Islet of Langerhans (tissue), 1 donor: Measurements from ENCODE around the gene VWA3A.
"Not testable (repeated sequence)": the region's sequence is repeated elsewhere in the genome, so short reads cannot be mapped to it uniquely, and the experiment has no call there.

Experiments used
- FAIRE-seq: peaks from one replicate; lab custom pipeline; 2011; peaks lifted over from hg19 to GRCh38; lab: Jason Lieb, UNC

VWA3A gene

DNA sequence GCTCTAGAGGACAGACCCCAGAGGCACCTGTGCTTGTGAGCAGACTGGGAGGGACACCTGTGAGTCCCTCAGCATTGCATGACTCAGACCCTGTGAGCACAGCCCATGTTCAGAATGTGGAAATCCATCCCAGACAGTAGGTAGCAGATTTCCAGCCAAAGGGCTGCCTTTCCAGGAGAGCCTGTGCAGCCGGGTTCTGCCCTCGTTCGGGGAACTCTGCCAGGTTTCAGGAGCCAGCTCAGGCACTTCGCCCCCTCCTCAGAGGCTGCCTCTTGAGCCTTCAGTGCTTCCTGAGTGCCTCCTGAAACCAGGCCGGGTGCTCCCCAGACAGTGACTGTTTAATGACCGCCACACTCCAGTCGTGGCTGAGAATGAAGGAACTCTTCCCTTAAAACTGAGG lies 46.7 kb downstream of the VWA3A start:
- FAIRE-seq: no peak

DNA sequence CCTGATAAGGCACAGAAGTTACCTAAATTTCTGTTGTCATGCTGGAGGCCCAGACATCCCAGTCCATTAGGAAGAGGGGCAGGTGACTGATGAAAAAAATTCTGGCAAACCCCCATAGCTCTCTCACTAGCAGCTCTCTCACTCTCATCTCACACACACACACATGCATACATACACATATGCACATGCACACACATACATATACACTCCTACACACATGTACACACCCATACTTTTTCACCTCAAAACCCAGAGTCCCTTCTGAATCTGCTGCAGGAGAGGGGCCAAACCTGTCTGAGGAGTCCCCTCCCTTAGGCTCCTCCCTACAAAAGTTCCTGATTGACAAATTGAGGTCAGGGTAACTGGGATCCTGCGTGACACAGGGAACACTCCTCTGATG lies 47.4 kb downstream of the VWA3A start:
- FAIRE-seq: no peak

DNA sequence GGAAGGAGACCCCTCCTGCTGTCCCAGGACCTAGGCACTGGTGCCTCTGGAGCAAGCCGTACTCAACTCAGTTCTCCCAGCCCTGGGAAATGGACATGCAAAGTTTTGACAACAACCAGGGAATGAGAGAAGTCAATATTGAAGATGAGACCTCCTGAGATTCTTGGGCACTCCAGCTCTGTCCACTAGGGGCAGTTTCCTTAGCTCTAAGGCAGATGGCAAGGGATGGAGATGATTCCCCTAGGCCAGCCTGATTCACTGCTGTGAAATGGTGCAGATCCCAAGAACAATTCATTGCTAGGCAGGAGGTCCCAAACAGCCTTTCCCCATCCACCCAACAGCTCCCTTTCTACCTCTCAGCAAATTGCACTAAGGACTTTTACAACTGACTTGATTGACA lies 49.4 kb downstream of the VWA3A start:
- no peak for FAIRE-seq

DNA sequence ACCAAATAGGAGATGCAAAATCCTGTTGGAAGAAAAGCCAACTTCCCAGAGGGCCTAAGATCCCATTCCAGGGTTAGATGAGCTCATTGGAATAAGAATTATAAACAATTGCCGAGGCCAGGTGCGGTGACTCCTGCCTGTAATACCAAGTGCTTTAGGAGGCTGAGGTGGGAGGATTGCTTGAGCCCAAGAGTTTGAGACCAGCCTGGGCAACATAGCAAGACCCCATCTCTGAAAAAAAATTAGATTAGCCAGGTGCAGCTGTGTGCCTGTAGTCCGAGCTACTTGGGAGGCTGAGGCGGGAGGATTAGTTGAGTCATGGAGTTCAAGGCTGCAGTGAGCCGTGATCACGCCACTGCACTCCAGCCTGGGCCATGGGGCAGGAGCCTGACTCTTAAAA lies 52.2 kb downstream of the VWA3A start:
- FAIRE-seq: no peak

DNA sequence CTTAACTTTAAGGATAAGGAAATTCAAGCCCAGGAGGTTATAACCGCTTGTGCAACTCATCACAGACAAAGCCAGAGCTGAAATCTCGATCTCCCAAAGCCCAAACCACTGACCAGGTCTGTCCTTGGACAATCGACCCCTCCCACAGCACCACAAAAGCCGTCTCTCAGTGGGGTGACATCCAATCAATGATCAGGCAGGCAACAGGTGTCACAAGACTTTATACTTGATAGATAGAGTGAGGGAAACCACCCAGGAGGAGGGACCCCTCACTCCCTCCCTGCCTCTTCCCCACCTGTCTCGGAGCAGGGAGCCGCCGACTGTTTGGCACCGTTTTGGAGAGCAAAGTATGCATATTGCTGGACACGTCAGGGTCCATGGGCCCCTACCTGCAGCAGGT lies 55.5 kb downstream of the VWA3A start:
- FAIRE-seq: no peak

DNA sequence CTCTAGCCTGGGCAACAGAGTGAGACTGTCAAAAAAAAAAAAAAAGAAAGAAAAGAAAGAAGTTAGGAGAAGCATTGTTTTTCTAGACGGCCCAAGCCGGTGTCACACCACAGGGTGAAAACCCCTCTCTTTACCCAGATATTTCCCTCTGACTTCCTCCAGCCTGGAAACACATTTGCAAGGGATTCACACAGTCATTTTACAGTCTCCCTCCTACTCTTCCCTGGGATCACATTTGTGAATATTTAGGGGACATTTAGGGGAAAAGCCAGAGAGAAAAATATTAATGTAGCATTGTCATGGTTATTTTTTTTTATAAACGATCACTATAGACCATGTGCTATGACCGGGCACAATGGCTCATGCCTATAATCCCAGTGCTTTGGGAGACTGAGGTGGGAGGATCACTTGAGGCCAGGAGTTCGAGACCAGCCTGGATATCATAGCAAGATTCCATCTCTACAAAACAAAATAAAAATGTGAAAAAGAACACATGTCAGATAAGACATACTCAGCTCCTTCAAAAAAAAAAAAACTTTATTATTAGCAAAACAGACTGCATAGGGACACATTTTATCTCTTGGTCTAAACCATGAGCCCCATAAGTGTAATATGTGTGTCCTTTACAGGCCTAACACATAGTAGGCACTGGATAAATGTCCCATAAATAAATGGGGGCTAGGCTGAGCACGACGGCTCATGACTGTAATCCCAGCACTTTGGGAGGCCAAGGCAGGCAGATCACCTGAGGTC lies 59.1 kb downstream of the VWA3A start:
- FAIRE-seq: no peak

DNA sequence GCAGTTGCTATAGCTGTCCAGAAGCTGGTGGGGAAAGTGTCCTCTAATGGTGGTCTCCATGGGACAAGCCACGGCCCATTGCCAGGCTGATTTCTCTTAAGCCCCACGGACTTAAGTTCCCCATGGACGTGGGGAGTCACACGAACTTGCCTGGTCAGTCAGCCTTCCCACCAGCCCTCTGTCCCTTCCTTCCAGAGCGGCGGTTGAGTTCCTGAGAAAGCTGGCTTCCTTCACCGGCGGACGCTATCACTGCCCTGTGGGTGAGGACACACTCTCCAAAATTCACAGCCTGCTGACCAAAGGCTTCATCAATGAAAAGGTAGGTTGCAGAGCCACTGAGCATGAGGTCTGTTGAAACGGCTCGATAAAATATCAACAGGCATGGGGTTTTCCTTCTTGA lies 60.0 kb downstream of the VWA3A start:
- no peak for FAIRE-seq

DNA sequence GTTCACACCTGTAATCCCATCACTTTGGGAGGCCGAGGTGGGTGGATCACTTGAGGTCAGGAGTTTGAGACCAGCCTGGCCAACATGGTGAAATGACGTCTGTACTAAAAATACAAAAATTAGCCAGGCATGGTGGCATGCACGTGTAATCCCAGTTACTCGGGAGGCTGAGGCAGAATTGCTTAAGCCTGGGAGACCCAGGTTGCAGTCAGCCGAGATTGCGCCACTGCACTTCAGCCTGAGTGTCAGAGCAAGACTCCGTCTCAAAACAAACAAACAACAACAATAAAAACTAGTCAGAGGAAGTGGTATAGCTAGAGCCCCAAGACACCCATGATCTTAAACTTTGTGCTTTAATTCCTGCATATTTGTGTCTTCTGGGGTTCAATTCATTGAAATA lies 60.7 kb downstream of the VWA3A start:
- FAIRE-seq: not testable (repeated sequence)

DNA sequence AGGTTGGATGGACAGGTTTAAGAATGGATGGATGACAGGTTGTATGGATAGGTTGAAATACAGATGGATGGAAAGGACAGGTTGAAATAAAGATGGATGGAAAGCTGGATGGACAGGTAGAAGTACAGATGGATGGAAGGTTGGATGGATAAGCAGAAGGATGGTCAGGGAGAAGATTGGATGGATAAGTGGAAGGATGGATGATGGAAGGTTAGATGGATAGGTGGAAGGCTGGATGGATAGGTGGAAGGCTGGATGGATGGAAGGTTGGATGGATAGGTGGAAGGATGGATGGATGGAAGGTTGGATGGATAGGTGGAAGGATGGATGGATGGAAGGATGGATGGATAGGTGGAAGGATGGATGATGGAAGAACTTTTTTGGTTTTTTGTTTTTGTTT lies 69.1 kb downstream of the VWA3A start:
- no peak for FAIRE-seq

DNA sequence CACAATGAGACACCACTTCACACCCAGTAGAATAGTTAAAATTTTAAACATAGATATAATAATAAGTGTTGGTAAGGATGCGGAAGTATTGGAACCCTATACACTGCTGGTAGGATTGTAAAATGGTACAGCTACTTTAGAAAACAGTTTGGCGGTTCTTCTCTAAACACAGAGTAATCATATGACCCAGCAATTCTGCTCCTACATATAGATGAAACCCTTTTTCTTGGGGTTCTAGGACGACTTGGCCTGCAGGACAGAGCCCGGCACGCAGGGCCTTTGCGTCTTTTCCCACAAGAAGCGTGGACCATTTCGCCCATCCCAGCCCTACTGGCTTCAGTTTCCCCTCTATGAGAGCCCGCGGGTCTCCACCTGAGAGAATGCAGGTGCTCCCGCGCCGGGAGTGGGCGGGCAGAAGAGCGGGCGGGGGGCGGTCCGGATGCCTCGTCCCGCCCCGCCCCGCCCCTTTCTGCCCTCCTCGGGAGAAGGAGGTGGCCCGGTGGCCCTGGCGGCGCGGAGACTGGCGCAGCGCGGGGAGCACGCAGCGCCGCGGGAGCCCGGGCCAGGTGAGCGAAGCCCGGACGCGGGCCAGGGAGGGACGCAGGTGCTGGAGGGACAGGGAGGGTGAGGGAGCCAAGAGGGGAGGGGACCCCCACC lies 69.8 kb downstream of the VWA3A start, which contains the start of gene SDR42E2:
SDR42E2 (plus strand) TSS at position 508 of the 657 bp plus-strand sequence. CDS start 3,077 bp downstream, outside the sequence.
- FAIRE-seq: no peak

DNA sequence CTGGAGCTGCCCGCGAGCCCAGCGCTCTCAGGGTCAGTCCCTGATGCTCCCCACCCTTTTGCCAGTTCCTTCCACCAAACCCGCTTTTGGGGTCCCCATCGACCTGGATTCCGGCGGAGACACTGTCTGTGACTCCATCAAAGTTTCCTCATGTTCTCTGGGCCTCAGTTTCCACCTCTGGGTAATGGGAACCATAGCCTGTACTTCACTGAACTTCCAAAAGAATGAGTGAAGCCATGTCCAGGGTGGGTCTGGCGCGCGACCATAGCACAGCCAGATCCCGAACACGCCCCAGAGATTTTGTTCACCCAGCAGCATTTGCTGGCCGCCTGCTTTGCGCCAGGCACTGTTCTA lies 70.3 kb downstream of the VWA3A start:
- FAIRE-seq: no peak

DNA sequence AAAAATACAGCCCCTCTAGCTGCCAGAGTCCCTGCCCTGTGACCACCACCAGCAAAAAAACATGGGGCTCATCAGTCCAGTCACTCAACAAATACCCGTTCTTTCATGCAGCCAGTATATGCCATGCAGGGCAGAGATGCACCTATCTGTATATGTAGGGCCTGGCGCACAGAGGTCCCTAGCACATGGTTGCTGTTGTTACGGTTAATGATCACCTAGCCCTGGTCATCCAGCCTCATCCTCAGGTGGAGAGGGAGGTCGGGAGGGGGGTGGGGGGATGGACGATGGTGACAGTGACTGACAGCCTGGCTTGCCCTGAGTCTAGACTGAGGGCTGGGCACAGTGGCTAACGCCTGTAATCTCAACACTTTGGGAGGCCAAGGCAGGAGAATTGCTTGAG lies 71.5 kb downstream of the VWA3A start:
- no peak for FAIRE-seq

DNA sequence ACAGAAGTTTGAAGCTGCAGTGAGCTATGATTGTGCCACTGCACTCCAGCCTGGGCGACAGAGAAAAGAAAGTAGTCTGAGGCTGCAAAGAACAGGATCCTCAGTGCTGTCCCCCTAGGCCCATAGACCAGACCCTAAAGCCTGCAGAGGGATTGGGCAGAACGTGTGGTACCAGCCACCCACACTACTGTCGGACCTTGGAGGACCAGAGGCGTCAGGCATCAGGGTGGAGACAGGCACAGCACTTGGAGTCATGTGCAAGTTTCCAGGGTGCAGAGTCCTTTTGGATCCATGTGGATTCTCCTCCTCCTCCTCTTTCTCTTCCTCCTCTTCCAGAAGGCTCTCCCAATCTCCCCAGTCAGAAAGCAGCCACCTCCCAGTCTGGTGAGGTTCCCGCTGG lies 72.1 kb downstream of the VWA3A start:
- FAIRE-seq: no peak

DNA sequence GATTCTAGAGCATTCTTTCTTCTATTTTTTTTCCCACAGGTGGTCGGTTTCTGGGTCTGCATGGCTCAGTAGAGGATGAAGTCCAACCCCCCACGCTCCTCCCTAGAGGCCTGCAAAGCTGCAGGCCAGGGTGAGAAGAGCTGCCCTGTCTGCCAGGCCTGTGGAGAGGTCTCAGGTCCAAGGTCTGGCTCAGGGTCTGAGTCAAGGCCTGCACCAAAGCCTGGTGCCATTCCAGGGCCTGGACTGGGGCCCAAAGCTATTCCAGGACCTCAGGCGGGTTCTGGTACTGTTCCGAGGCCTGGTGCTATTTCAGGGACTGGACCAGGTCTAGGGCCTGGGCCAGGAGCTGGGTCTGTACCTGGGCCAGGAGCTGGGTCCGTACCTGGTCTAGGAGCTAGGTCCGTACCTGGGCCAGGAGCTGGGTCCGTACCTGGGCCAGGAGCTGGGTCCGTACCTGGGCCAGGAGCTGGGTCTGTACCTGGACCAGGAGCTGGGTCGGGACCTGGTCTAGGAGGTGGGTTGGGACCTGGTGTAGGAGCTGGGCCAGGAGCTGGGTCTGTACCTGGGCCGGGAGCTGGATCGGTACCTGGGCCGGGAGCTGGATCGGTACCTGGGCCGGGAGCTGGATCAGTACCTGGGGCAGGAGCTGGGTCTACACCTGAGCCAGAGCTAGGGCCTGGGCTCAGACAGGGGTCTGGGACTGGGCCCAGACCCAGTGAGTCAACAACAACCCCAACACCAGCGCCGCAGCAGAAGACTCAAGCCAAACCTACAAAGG lies 73.4 kb downstream of the VWA3A start:
- no peak for FAIRE-seq

DNA sequence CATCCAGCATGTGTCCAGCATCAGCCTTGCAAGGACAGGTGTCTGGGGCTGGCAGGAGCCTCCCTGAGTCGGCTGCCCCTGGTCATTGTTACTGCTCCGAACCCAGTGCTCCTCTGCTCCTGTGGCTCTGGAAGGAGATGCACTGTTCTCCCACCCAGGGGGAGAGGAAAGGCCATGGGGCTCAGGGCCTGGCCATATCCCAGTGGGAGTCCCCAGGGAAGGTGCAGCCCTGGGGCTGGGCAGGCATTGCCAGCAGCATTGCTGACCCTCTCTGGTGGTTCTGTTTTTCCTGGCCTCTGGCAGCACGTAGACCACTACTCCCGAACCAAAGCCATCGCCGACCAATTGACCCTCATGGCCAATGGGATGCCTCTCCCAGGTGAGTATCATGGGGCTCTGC lies 79.6 kb downstream of the VWA3A start:
- no peak for FAIRE-seq

DNA sequence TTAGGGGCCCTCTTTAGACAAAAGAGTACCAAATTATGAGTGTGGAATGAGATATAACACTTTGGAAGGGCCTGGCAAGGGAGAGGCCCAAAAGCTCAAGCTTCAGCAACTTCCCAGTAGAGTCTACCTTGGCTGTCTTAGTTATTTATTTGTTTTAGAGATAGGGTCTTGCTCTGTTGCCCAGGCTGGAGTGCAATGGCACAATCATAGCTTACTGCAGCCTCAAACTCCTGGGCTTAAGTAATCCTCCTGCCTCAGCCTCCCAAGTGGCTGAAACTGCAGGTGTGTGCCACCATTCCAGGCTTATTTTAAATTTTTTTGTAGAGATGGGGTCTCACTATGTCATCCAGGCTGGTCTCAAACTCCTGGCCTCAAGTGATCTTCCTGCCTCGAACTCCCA lies 80.3 kb downstream of the VWA3A start:
- not testable (repeated sequence) for FAIRE-seq

DNA sequence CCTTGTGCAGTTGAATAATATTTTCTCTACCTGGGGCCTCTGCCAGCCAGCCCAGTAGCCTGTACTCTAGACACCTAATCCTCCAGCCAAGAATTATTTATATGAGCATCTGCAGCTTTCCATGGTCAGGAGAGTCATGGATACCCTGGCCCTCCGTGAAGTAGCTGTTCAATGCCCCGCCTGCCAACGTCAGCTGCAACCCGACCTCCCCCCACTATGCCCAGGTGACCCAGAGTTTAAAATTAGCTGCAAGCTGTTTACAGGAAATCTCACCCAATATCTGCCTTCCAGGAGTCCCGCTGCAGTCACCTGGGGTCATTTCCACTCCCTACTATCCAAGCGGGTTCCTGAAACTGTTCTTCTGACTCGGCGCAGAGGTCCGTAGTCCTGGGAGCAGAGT lies 82.3 kb downstream of the VWA3A start:
- no peak for FAIRE-seq

DNA sequence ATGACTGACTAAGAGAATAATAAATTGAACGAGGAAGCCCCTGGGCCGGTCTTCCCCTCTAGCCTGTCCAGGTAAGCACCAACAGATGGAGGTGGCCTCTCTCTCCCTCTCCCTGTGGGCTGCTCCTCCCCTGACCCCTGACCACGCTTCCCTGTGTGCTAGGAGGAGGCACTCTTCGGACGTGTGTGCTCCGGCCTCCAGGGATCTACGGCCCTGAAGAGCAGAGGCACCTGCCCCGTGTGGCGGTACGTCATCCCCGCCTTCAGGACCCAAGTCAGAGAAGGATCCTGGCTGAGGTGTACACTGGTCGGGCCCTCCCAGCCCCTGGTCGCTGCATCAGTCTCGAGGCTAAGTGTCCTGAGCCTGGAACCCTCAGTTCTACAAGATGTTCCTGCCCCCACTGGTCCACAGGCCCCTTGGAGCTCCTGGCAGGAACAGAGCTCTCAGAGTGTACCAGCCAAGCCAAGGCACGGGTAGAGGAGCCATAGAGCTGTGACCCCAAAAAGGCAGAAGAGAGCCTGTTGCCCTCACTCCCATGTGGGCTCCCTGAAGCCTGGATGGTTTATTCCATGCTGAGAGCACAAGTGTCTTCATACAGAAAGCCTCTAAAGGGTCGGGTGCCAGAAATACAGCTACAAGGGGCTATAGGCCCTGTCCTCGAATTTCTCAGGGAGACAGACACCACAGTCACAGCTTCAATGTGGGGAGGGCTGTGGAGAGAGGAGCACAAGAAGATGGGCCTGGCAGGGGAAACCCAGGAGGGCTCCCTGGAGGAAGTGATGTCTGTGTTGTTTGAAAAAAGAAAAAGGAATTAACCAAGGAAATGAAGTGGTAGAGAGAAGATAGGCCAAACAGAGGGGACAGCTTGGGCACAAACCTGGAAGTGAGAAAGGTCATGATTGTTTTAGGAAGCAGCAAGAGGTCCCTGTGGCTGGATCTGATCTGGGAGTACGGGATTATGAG lies 85.9 kb downstream of the VWA3A start:
- FAIRE-seq: no peak

DNA sequence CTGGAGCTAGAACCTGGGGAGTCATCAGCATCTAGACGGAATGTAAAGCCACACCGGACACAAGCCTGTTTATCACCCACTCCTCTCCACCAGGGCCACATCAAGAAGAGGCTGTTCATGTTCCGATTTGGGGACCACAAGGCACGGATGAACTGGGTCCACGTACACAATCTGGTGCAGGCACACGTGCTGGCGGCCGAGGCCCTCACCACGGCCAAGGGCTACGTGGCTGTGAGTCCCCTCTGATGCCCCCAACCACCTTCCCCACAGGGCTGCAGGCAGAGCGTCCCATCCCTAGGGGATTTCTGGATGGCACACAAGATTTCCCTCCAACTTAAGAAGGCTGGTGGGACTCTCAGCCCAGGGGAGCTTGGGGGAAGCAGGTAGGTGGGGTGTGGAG lies 89.1 kb downstream of the VWA3A start:
- no peak for FAIRE-seq

DNA sequence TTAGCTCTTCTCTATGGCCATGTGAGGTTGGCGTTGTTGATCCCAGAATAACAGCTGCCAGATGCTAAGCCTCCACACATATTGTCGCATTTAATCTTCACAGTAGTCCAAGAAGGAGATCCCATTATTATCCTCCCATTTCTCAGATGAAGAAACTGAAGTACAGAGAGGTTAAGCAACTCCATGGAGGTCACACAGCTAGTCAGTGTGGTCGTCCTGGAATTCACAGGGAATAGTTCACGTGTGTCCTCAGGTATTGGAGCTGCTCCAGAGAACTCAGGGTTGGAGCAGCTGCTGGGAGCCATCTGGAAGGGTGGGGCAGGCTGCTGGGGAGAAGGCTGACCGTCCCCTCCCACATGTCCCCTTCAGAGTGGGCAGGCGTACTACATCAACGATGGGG lies 89.5 kb downstream of the VWA3A start:
- FAIRE-seq: no peak

DNA sequence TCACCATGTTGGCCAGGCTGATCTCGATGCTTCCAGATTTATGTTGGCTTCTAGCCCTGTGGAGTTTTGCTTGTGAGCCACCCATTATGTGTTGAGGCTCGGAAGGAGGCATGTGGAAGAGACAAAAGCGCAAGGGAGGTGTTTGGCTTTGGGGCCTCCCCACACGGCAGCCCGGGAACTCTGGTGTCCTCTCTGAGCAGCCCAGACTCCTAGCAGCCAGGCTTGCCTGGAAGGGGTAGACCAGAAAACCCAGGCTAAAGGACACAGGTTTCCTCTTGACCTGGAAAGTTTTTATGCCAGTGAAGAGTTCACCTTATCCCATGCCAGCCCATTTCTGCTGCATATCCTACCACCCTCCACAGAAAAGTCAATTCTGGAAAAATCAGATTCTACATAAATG lies 91.0 kb downstream of the VWA3A start:
- FAIRE-seq: no peak

DNA sequence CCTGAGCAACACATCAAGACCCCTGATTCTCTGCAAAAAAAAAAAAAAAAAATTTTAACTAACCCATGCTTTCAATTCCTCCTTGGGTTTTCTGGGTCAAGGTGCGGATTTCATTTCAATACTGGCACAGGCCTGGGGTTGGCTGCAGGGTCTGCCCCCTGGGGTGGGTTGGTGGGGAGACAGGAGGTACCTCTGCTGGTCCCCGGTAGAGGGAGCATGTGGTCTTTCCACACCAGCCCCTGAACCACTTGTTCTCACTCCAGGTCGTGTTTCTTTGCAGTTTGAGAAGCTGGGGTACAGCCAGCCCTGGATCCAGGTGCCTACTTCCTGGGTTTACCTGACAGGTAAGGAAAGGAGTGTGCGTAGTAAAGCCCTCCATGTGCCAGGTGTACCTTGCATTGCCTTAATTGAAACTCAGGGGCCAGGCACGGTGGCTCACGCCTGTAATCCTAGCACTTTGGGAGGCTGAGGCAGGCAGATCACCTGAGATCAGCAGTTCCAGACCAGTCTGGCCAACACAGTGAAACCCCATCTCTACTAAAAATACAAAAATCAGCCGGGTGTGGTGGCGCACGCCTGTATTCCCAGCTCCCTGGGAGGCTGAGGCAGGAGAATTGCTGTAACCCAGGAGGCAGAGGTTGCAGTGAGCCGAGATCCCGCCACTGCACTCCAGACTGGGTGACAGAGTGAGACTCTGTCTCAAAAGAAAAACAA lies 91.7 kb downstream of the VWA3A start:
- FAIRE-seq: no peak
